RWPE1 (cell line): ENCODE data around the gene RP9.

Experiments used
- CTCF ChIA-PET: fragments of 350-600 bp; sonication (Branson Sonifier 250); formaldehyde crosslinking; extraction: SDS; loops from one replicate; lab custom pipeline; 2021; lab: Yijun Ruan, JAX
- POLR2A ChIA-PET: fragments of 400-600 bp; formaldehyde crosslinking; extraction: SDS; loops from one replicate; lab custom pipeline; 2020; ENCODE audit warnings: antibody characterized with exemption; ENCODE audit not compliant: low non-redundant PET; lab: Yijun Ruan, JAX
- DNase-seq: peaks from one replicate; pipeline ENCODE4 v3.0.0; 2012; ENCODE audit warnings: low spot score
- H3K27ac ChIP-seq: fragments of 450-650 bp; 2 replicates; pipeline ENCODE4 v1.5.1; 2017
- TF ChIP-seq, protein P1 (sequence below): fragments of 450-650 bp; conservative IDR thresholded peaks from 2 replicates; pipeline ENCODE4 v1.5.1; 2017; ENCODE audit warnings: low read depth, mild to moderate bottlenecking

The RP9 gene

DNA sequence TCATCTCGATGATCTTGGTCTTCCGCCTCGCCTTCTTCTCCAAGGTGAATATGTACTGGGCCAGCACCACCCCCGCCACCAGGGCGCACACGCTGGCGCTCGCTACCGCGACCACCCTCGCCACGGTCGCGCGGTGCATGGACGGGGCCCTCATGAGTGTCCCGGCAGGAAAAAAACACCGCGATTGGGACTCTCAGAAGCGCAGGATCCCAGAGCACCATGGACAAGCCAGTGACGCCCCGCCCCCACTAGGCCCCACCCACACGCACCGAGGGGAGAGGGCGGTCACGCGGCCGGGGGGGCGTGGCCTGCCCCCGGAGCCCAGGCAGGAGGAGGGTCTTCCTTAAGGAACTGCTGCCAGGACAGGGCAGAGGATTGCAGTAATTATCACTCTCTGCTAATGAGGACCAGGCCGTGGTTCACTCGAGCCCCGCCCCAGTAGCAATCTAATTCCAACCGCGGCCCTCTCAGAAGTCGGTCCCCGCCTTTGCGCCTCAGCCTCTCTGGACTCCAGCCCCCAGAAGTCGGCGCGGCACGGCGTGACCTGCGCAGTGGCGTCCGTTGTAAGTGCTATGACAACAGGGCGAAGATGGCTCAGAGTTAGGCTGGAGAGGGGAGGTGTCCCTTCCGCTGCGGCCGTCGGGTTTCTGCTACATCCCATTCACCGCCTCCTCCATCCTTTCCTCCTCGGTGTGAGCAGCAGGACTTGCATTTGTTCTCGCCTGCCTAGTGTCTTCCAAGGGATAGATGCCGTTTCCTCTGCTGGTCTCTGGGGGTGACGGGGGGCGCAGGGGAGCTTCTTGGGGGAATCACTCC is 20.0 kb upstream of the RP9 start, which contains the start of gene BBS9:
Gene BBS9, plus strand, starts transcription at position 575 of the 816 bp plus-strand sequence. CDS start 16,689 bp downstream, outside the sequence.
- H3K27ac ChIP-seq: peak within 1 kb of the TSS; percentile 86
- peak; percentile 93 for DNase-seq
- ChIA-PET POLR2A (no interaction called here), CTCF (interaction anchor here (0.6 to 0.7 kb wide), 2 partner anchors 57 to 827 kb away, joined by 3 read pairs; no protein-coding TSS in a partner anchor)
- TF ChIP-seq, protein P1, sequence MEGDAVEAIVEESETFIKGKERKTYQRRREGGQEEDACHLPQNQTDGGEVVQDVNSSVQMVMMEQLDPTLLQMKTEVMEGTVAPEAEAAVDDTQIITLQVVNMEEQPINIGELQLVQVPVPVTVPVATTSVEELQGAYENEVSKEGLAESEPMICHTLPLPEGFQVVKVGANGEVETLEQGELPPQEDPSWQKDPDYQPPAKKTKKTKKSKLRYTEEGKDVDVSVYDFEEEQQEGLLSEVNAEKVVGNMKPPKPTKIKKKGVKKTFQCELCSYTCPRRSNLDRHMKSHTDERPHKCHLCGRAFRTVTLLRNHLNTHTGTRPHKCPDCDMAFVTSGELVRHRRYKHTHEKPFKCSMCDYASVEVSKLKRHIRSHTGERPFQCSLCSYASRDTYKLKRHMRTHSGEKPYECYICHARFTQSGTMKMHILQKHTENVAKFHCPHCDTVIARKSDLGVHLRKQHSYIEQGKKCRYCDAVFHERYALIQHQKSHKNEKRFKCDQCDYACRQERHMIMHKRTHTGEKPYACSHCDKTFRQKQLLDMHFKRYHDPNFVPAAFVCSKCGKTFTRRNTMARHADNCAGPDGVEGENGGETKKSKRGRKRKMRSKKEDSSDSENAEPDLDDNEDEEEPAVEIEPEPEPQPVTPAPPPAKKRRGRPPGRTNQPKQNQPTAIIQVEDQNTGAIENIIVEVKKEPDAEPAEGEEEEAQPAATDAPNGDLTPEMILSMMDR: no peak

DNA sequence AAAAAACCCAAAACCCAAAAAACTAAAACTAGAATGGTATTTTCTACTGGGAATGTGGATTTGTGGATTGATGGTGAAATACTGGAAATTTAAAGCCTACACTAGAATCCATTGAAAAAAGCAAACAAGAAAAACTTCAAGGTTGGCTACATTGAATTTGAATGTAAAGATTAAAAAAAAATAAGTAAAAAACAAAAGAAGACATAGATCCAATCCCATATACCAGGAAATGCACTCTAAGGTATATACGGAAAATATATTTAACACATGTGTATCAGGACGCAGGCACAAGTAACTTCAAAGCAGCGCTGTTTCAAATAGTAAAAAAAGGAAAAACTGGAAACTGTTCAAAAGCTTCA is 19.4 kb upstream of the RP9 start:
- POLR2A ChIA-PET: no interaction called here
- TF ChIP-seq, protein P1: no peak
- peak overlapping the region; percentile 86 for H3K27ac ChIP-seq
- no peak for DNase-seq
- CTCF ChIA-PET: interaction anchor here (0.6 kb wide), 1 partner anchor 827 kb away, joined by 3 read pairs; no protein-coding TSS in a partner anchor

DNA sequence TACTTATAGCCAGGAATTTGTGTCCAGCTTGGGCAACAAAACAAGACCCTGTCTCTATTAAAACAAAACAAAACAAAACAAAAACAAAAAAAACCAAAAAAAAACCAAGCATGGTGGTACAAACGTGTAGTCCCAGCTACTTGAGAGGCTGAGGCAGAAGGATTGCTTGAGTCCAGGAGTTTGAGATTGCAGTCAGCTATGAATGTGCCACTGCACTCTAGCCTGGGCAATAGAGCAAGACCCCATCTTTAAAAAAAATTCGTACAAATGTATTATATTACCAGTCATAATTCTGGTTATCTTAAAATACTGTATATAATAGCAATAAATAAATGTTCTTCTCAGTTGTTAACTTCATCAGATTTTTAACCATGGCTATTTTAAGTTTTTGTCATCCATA is 17.9 kb upstream of the RP9 start:
- POLR2A ChIA-PET: no interaction called here

DNA sequence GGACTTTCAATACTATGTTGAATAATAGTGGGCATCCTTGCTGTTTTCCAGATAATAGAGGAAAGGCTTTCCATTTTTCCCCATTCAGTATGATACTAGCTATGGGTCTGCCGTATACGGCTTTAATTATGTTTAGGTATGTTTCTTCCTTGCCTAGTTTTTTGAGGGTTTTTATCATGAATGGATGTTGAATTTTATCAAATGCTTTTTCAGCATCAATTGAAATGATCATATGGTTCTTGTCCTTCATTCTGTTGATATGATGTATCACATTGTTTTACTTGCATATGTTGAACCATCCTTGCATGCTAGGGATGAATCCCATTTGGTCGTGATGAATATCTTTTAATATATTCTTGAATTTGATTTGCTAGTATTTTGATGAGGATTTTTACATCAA is 9.2 kb upstream of the RP9 start:
- CTCF ChIA-PET: no interaction called here

More for the DNA sequence above, 17.9 kb upstream of the RP9 start:
- H3K27ac ChIP-seq: no peak overlapping the region
- CTCF ChIA-PET: no interaction called here
- no peak for DNase-seq
- TF ChIP-seq, protein P1: no peak

DNA sequence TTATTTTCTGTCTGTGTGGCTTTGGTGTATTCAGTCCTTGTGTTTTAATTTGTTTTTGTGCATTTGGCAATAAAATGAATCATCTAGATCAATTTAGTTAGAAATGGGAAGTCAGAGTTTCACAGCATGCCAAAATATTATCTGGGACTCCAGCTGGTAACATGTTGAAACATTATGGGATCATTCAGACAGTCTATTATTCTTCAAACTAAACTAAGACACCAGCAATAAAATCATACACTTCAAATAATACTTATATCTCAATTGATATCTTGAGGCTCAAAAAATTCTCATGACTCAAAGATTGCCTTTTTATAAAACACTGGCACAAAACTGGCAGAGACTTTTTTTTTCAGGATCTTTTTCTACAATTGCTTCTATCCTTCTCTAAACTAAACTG is 5.8 kb upstream of the RP9 start:
- no peak for DNase-seq
- ChIA-PET POLR2A (interaction anchor here (0.7 kb wide), 1 partner anchor 17 kb away, joined by 3 read pairs; no protein-coding TSS in a partner anchor), CTCF (no interaction called here)
- TF ChIP-seq, protein P1: no peak
- H3K27ac ChIP-seq: no peak overlapping the region

More for the DNA sequence above, 9.2 kb upstream of the RP9 start:
- H3K27ac ChIP-seq: no peak overlapping the region
- POLR2A ChIA-PET: no interaction called here
- TF ChIP-seq, protein P1: no peak
- DNase-seq: no peak

DNA sequence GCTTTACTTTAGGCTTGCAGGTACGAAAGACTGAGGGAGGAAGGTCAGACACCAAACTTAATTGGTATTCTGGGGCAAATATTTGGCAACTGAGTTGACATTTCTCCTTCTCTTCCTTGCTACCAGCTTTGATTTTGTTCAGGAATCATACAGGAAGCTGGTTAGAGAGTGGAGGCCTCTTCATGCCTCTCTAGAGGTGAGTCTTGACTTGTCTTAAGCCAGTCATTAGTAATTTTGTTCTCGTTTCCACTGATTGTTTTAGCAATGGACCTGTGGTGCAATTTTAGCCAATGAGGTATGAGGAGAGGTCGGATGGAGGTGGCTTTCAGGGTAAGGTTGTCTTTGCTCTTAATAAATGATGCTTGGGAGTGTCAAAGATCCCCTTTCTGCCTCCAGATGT is 2.4 kb upstream of the RP9 start:
- TF ChIP-seq, protein P1: no peak
- CTCF ChIA-PET: no interaction called here
- POLR2A ChIA-PET: no interaction called here
- no peak overlapping the region for H3K27ac ChIP-seq
- no peak for DNase-seq
